Adipose tissue (tissue), 3 donors: ENCODE results near the gene SELENOM. TPM values are rescaled to one million over a fixed set of nuclear protein-coding genes. Genes with fewer than 3 reads are reported as not detected.
"Not testable (repeated sequence)": the region's sequence is repeated elsewhere in the genome, so short reads cannot be mapped to it uniquely, and the experiment has no call there.

Source experiments
- H3K27ac ChIP-seq: one replicate; pipeline ENCODE4 v1.5.1; 2013; ENCODE audit warnings: low read depth, low read length
- WGBS, 3 donors: extraction: QIAGEN DNeasy Blood & Tissue Kit; methylation state at CpG; one replicate each; pipeline ENCODE4 v1.1.7; 2013; 5-methylcytosine and 5-hydroxymethylcytosine counted together
- polyA plus RNA-seq, 3 donors: library from polyadenylated mRNA; stranded (reverse); fragments of 200-250 nt; gene quantifications; one replicate each; pipeline ENCODE4 v1.2.3, GENCODE V29; 2013
- donor health status: healthy with polysubstance abuse.
- donor health status: Bipolar disorder and iron deficiency.
- donor health status: healthy.

SELENOM gene
- polyA plus RNA-seq, 3 donors: 42.6 to 338 (median 202) TPM

GRCh38 chr22:31064369-31064768, 43.0 kb downstream of the SELENOM start:
- WGBS, 3 donors: 92 to 94% (median 93%) methylated on average over 6 of the region's 6 CpGs

GRCh38 chr22:31062566-31063230, 44.7 kb downstream of the SELENOM start:
- no peak overlapping the region for H3K27ac ChIP-seq
- 58 to 70% (median 63%) methylated on average over 2 of the region's 2 CpGs for WGBS, 3 donors

More at GRCh38 chr22:31064369-31064768, 43.0 kb downstream of the SELENOM start:
- H3K27ac ChIP-seq: no peak overlapping the region

- not testable (repeated sequence) for H3K27ac ChIP-seq
- WGBS, 3 donors: 44 to 79% (median 46%) methylated on average over 6 of the region's 6 CpGs
These were observed 47.7 kb downstream of the SELENOM start for GRCh38 chr22:31059663-31060062.

GRCh38 chr22:31056986-31057599, 50.3 kb downstream of the SELENOM start:
- no peak overlapping the region for H3K27ac ChIP-seq
- WGBS, 3 donors: 77 to 91% (median 78%) methylated on average over 5 of the region's 5 CpGs

GRCh38 chr22:31055635-31056159, 51.7 kb downstream of the SELENOM start:
- no peak overlapping the region for H3K27ac ChIP-seq
- WGBS, 3 donors: 32 to 41% (median 41%) methylated on average over 13 of the region's 13 CpGs

- H3K27ac ChIP-seq: peak overlapping the region; percentile 52
- WGBS, 3 donors: 51 to 62% (median 53%) methylated on average over 5 of the region's 5 CpGs
These were observed 52.2 kb downstream of the SELENOM start for GRCh38 chr22:31055117-31055634.

Other genes starting within 250 kb of the SELENOM start
- 10 to 100 TPM in 2 of 3 donors, 1 to 10 TPM in 1; 9.1 to 20.7 (median 11.2) TPM for gene MORC2, start 138.8 kb downstream of the SELENOM start, polyA plus RNA-seq
- 10 to 100 TPM; 17.1 to 27.0 (median 20.9) TPM for gene TUG1, start 138.3 kb downstream of the SELENOM start, polyA plus RNA-seq
- 100 to 1,000 TPM in 1 of 3 donors, 10 to 100 TPM in 2; 17.6 to 139 (median 50.0) TPM for gene SMTN, start 26.2 kb downstream of the SELENOM start, polyA plus RNA-seq
- gene INPP5J, start 15.4 kb upstream of the SELENOM start, polyA plus RNA-seq: 10 to 100 TPM in 1 of 3 donors, 1 to 10 TPM in 2; 1.2 to 10.6 (median 1.3) TPM
- gene PLA2G3, start 32.9 kb upstream of the SELENOM start, polyA plus RNA-seq: under 1 TPM in 1 of 3 donors, not detected in 2; 0.01 TPM
- 10 to 100 TPM; 13.9 to 25.8 (median 23.4) TPM for gene RNF185, start 52.6 kb upstream of the SELENOM start, polyA plus RNA-seq
- gene LIMK2, start 104.7 kb upstream of the SELENOM start, polyA plus RNA-seq: 10 to 100 TPM; 11.7 to 32.7 (median 21.7) TPM
- gene PIK3IP1, start 184.9 kb upstream of the SELENOM start, polyA plus RNA-seq: 10 to 100 TPM in 2 of 3 donors, 1 to 10 TPM in 1; 9.3 to 16.8 (median 11.6) TPM
- 10 to 100 TPM in 2 of 3 donors, 1 to 10 TPM in 1; 9.9 to 13.3 (median 12.3) TPM for gene PATZ1, start 238.8 kb upstream of the SELENOM start, polyA plus RNA-seq